ENCODE measurements around the gene IFITM1. TPM values are rescaled to one million over a fixed set of nuclear protein-coding genes. Genes with fewer than 3 reads are reported as not detected.
A peak's percentile ranks its signal among the peaks of the same experiment; 100 is the strongest.

The IFITM1 gene
- total and polyA plus RNA-seq, 9 of the 15 experiments (the other 6 are each of a cell fraction or from before 2014, with no cell fraction given) = 691 to 5,579 (median 974) TPM

GRCh38 chr11:337711-338110 is 23.9 kb downstream of the IFITM1 start:
- H3K79me2 ChIP-seq (ENCODE audit: control insufficient read depth, insufficient read depth, low read length) = no peaks in the 10 kb centered on the region
- intact Hi-C loops (cut with micrococcal nuclease) (no loop called here), in situ Hi-C loops (cut with MboI) (no loop called here)
- H3K27me3 ChIP-seq (ENCODE audit: control insufficient read depth in 2 of 2, insufficient read depth in 2 of 2, low read length in 2 of 2) = no peaks in the 10 kb centered on the region
- H2AFZ ChIP-seq (ENCODE audit: low read depth, low read length) = peak overlapping the region; percentile 26; the same call in 1 of the 2 replicates
- ChIA-PET POLR2A (interaction anchor here (0.6 kb wide), 1 partner anchor 132 kb away, joined by 5 read pairs; no protein-coding TSS in a partner anchor), CTCF (ENCODE audit: low intra/inter-chr PET ratio) (no interaction called here)
- H3K9me3 ChIP-seq (replicated peaks; ENCODE audit: control insufficient read depth, insufficient read depth, low read depth, low read length) = peaks cover 5% of the 10 kb centered on the region; the same call in 1 of the 2 replicates
- no peaks in the 10 kb centered on the region for H3K36me3 ChIP-seq (ENCODE audit: control insufficient read depth, insufficient read depth, low read length)
- no TSS peak for BruUV-seq (replicated peaks)
- H3K4me3 ChIP-seq = no peak overlapping the region
- 67% methylated on average over 6 of the region's 6 CpGs for WGBS (ENCODE audit: insufficient coverage, low coverage, missing lambda C conversion rate)
- H3K27ac ChIP-seq (ENCODE audit: extremely low read depth, low read depth, low read length) = no peak overlapping the region
- peaks cover 24 to 41% of the 10 kb centered on the region in 2 experiments for H3K4me1 ChIP-seq (replicated peaks in 1 of 2; ENCODE audit: control insufficient read depth in 2 of 2, insufficient read depth in 2 of 2, low read length in 2 of 2)
- no peaks in the 10 kb centered on the region for H4K20me1 ChIP-seq (replicated peaks; ENCODE audit: control insufficient read depth, insufficient read depth, low read length)
- FAIRE-seq = no peak
- no peaks in the 10 kb centered on the region for H3K9me1 ChIP-seq (ENCODE audit: control insufficient read depth, insufficient read depth, low read length)
- no peak for TF ChIP-seq CBX5 (IDR thresholded peaks at IDR 0.05; ENCODE audit: borderline replicate concordance, low read depth)
- TF ChIP-seq CBX1 (IDR thresholded peaks at IDR 0.05; ENCODE audit: low read depth) = no peak
- no peak for ATAC-seq
- no peak overlapping the region for H3K4me2 ChIP-seq (ENCODE audit: insufficient read depth, low read length)
- no peak for DNase-seq (ENCODE audit: extremely low read depth in 1 of 4, low spot score in 3 of 4)
- peak overlapping the region in 1 of 2 experiments; percentile 39; a peak in 1 of 4 replicates for H3K9ac ChIP-seq (ENCODE audit: insufficient read depth in 1 of 2, low read depth in 2 of 2, low read length in 2 of 2)

- ATAC-seq (no peak), DNase-seq (ENCODE audit: extremely low read depth in 1 of 4, low spot score in 3 of 4) (no peak), FAIRE-seq (no peak)
- Histone ChIP-seq H3K9me3 (replicated peaks; ENCODE audit: control insufficient read depth, insufficient read depth, low read depth, low read length) (no peaks in the 10 kb centered on the region), H3K36me3 (ENCODE audit: control insufficient read depth, insufficient read depth, low read length) (no peaks in the 10 kb centered on the region), H3K79me2 (ENCODE audit: control insufficient read depth, insufficient read depth, low read length) (no peaks in the 10 kb centered on the region), H3K4me1 (replicated peaks in 1 of 2; ENCODE audit: control insufficient read depth in 2 of 2, insufficient read depth in 2 of 2, low read length in 2 of 2) (peaks cover 21 to 34% of the 10 kb centered on the region in 2 experiments), H3K9me1 (ENCODE audit: control insufficient read depth, insufficient read depth, low read length) (no peaks in the 10 kb centered on the region), H2AFZ (ENCODE audit: low read depth, low read length) (peak overlapping the region; percentile 16; the same call in 1 of the 2 replicates), H3K27ac (ENCODE audit: extremely low read depth, low read depth, low read length) (no peak overlapping the region), H3K9ac (ENCODE audit: insufficient read depth in 1 of 2, low read depth in 2 of 2, low read length in 2 of 2) (no peak overlapping the region), H3K27me3 (ENCODE audit: control insufficient read depth in 2 of 2, insufficient read depth in 2 of 2, low read length in 2 of 2) (no peaks in the 10 kb centered on the region), H4K20me1 (replicated peaks; ENCODE audit: control insufficient read depth, insufficient read depth, low read length) (no peaks in the 10 kb centered on the region), H3K4me3 (no peak overlapping the region), H3K4me2 (ENCODE audit: insufficient read depth, low read length) (no peak overlapping the region)
- BruUV-seq (replicated peaks) = no TSS peak
- WGBS (ENCODE audit: insufficient coverage, low coverage, missing lambda C conversion rate) = 80% methylated on average over 2 of the region's 2 CpGs
- POLR2A ChIA-PET = interaction anchor here (0.6 to 3.3 kb wide), 4 partner anchors 11 to 16 kb away, joined by 3 to 21 read pairs (median 6); no protein-coding TSS in a partner anchor
- intact Hi-C loops (cut with micrococcal nuclease) (no loop called here), in situ Hi-C loops (cut with MboI) (no loop called here)
- CTCF ChIA-PET (ENCODE audit: low intra/inter-chr PET ratio) = no interaction called here
- TF ChIP-seq MAFG (tag; conservative IDR thresholded peaks at IDR 0.05) (0 out of 2 replicates have a peak, but pooled peaks have one; percentile 18), KDM5B (IDR thresholded peaks at IDR 0.05; ENCODE audit: insufficient replicate concordance, low read depth, low read length) (no peak), MAFK (IDR thresholded peaks at IDR 0.05; ENCODE audit: low read length) (peak; percentile 16; the same call in 1 of the 2 replicates), ZNF280B (CRISPR knock-in tag; IDR thresholded peaks at IDR 0.05) (no peak), RHOXF2B (CRISPR knock-in tag; conservative IDR thresholded peaks at IDR 0.05) (no peak), BCOR (IDR thresholded peaks at IDR 0.05) (no peak), THAP7 (CRISPR knock-in tag; IDR thresholded peaks at IDR 0.05) (no peak), PHB (CRISPR knock-in tag; IDR thresholded peaks at IDR 0.05) (no peak), ZBTB7A (IDR thresholded peaks at IDR 0.05; ENCODE audit: borderline replicate concordance, control insufficient read depth, low read depth, low read length) (no peak)
- TF ChIP-seq, protein P1, sequence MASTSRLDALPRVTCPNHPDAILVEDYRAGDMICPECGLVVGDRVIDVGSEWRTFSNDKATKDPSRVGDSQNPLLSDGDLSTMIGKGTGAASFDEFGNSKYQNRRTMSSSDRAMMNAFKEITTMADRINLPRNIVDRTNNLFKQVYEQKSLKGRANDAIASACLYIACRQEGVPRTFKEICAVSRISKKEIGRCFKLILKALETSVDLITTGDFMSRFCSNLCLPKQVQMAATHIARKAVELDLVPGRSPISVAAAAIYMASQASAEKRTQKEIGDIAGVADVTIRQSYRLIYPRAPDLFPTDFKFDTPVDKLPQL (IDR thresholded peaks at IDR 0.05; ENCODE audit: extremely low read depth, insufficient read length) = no peak
These were observed 26.1 kb downstream of the IFITM1 start for GRCh38 chr11:339963-340362.

All from K562 (cell line).